GM12874 (cell line): Measurements from ENCODE around the gene KCNN3.

Experiments used
- TF ChIP-seq, protein P1 (sequence below): IDR thresholded peaks from 2 replicates; pipeline ENCODE4 v1.5.1; 2011; ENCODE audit warnings: low read depth, mild to moderate bottlenecking, control low read depth, low read length, moderate library complexity; ENCODE audit not compliant: insufficient read depth

Gene KCNN3

DNA sequence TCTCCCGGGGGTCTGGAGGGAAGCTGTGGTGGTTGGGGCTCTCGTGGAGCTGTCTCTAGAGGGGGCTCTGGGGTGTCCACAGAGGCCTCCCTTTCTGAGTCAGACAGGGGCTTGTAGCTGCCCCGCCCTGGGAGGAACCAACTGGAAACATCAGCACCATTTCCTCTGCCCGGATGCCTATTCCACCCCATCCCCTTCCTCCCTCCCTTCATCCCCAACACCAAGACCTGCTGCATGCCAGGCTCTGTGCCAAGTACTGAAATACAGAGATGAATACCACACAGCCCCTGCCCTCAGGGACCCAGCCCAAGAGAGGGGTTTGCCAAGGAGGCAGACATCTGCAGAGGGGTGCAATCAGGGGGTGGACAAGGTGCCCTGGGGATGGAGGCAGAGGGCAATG is 136.5 kb downstream of the KCNN3 start:
- TF ChIP-seq, protein P1, sequence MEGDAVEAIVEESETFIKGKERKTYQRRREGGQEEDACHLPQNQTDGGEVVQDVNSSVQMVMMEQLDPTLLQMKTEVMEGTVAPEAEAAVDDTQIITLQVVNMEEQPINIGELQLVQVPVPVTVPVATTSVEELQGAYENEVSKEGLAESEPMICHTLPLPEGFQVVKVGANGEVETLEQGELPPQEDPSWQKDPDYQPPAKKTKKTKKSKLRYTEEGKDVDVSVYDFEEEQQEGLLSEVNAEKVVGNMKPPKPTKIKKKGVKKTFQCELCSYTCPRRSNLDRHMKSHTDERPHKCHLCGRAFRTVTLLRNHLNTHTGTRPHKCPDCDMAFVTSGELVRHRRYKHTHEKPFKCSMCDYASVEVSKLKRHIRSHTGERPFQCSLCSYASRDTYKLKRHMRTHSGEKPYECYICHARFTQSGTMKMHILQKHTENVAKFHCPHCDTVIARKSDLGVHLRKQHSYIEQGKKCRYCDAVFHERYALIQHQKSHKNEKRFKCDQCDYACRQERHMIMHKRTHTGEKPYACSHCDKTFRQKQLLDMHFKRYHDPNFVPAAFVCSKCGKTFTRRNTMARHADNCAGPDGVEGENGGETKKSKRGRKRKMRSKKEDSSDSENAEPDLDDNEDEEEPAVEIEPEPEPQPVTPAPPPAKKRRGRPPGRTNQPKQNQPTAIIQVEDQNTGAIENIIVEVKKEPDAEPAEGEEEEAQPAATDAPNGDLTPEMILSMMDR, result no peak

DNA sequence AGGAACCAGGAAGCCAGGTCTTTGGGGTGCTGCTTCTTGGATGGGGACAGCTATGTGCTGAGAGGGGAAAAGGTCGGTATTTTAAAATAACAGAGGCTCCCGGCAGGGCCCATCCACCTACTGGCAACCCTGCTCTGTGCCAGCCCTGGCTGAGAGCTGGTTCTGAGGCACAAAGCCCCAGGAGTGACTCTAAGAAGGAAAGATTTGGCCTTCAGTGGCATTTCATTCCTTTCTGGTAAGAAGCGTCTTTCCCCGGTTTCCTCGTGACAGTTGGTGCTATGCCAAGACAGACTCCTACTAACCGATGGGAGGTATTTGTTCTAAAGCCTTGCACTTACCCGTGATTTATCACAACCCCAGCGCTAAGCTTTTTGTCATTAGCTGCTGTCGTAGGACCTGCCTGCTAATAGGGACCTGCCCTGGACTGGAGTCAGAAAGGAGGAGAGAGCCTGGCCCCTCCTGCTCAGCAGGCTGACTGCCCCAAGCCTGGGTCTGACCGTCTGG is 139.0 kb downstream of the KCNN3 start:
- TF ChIP-seq, protein P1, result no peak

DNA sequence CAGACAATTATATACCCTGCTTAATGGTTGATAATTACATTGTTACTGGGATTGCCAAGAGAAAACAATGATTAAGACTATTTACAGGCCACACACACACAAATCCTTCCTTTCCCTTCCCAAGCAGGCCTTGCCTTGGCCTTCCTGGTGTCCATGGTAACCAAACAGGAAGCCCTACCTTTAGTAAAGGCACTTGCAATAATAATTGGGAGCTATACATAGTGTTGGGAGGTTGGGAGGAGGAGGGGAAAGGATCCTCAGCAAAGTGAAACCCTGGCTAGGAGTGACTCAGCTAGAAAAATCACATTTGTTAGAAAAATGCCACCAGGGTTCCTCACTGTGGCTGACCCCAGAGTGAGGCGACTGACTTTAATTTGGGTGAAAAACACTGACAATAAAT is 139.8 kb downstream of the KCNN3 start:
- TF ChIP-seq, protein P1, result no peak

DNA sequence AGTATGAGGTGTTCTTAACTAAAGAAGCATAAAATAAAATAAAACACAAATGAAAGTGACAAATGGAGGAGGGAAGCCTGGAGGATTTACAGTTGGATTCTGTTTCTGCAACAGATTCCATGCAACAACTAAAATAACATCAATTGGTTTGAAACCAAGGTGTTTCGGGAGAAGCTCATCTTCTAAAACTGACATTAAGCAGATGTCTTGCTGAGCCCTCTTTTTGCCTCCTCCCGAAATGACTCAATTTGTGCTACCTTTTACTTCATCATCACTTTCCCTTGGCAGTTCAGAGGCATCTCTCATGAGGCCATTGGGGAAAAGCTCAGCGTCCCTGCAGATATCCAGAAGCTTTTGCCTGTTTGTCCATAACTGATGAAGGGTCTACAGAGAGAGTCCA is 140.5 kb downstream of the KCNN3 start:
- TF ChIP-seq, protein P1, result no peak

DNA sequence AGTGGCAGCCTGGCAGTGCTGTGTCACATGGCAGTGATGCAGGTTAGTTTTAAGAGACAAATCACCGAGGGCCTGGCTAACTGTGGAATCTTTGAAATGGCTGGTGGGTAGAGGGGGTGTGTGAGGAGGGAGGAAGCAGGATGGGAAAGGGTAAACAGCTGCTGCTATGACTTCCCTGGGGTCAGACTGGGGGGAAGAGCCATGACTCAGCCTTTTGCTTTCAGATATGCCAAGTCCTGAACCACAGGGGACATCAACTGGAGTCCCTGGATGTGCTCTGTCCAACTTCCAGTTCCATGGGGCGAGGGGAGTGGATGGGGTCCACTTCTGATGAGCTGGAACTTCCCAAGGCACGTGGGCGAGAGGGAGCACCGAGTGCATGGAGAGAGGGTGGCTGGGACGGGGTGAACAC is 141.0 kb downstream of the KCNN3 start:
- TF ChIP-seq, protein P1, result no peak

DNA sequence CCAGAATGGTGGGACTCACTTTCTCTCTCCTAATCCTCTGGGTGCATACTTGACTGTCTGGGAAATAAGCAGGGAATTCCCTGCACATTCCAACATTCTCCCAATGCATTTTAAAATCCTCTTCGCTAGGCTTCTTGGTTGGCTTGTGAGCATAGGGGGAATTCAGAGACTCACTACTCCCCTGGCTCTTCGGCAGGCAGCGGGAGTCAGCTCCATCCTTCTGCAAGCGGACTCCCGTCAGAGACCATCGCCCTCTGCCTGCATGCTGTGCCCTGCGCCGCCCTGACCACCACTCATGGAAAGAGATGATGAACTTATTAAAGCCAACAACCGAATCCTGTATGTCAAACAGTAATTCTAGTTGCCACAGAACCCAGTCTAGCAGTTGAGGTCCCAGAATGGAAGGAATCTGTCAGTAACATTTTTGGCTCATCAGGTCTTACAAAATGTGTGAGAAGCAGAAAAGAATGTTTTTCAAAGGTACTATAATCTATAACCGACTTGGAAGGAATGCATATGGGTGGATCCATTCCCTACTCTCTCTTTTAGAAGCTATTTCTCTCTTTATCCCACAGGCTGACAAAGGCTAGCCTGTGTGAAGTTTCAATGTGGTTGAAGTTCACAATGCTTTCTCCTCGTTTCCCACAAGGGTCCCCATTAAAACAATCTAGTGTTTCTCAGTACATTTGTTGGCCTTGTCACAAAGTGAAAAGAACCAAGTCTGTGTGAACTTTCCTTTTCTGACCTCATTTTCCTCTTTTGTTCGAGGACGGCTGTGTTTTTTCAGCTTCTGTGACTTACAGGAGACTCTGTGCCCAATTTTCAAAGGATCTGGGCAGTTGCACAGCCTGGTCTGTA is 143.0 kb downstream of the KCNN3 start:
- TF ChIP-seq, protein P1, result no peak

DNA sequence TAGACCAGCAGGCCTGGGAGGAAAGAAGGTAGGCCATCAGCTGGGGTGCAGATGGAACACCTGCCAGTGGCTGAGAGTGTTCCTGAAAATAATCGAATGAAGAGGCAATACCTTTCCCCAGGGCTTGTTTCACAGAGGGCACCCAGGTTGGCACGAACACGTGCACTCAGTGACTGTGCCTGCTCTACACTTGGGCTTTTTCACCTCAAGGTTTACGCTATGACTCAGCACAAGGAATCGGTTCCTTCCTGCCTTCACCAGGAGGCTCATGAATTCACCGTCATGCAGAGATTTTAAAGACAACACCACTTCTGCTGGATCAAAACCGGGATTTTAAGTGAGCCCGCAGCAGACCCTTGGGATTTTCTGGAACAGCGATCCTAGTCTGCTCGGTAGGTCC is 143.6 kb downstream of the KCNN3 start:
- TF ChIP-seq, protein P1, result no peak
